SHP77 (cell line): ENCODE data around the gene TTLL1.
A peak's percentile ranks its signal among the peaks of the same experiment; 100 is the strongest.
"Not testable (repeated sequence)": the region's sequence is repeated elsewhere in the genome, so short reads cannot be mapped to it uniquely, and the experiment has no call there.

Experiments
- DNase-seq, 2 experiments: peaks; one replicate each; lab custom pipeline; 2025; lab: John Stamatoyannopoulos, UW

Gene TTLL1

GRCh38 chr22:43066844-43067385, 22.3 kb downstream of the TTLL1 start:
- no peak for DNase-seq

GRCh38 chr22:43066134-43066533, 23.1 kb downstream of the TTLL1 start:
- no peak for DNase-seq

DNA sequence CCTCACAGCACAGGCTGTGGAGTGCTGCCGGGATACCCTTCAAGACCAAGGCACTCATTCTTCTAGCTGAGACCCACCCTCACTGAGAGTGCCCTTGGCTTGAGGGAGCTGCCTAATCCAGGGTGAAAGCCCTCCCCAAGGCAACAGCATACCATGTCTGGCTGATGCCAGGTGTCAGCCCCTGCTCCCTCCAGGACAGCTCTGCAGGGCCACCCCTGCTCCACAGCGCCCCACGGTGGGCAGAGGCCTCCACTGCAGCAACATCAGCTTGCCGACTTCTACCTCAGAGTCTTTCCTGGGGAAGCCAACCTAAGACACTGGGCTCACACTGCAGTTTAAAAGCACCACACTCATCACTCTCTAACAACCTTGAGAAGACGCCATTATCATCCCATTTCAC, 29.0 kb downstream of the TTLL1 start:
- DNase-seq: peak; percentile 18 to 38

- no peak for DNase-seq
Measured at GRCh38 chr22:43057641-43058040, 31.6 kb downstream of the TTLL1 start.

DNA sequence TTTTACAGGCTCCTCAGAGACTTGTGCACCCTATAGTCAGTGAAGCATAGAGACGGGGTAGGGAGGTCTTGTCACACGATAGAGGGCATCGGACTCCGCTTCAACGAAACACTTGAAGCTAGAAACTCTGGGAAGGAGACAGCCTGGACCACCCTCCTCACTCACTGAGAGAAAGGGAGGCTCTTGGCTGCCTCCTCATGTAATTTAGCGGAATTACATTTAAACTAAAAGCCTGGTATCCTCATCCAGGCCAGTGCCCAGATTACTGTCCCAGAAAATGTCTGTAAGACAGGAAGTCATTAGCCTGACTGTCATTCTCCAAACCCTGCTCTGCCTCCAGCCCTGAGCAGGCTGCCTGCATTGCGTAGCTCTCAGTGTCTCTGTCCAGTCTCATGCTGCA, 36.0 kb downstream of the TTLL1 start:
- no peak for DNase-seq

DNA sequence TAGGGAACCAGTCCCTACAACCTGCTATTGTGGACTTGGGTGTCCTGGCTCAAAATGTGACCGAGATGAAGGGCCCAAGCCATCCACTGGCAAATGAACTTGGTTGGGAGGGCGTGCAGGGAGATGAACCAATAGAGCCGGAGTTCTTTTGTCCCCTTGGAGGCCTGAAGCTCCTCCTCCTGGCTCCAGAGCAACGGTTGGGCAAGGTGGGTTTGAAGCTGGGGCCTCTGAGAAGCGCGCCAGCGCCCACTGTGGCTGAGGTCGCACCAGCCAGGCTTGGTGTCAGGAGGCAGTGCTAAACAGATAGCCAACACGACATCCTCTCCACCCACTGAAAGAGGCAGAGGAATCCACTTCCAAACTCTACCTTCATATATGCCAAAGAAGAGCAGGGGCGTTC, 38.2 kb downstream of the TTLL1 start:
- DNase-seq: peak in 1 of 2 experiments; percentile 17

GRCh38 chr22:43047605-43048004, 41.6 kb downstream of the TTLL1 start:
- DNase-seq: no peak

- peak in 1 of 2 experiments; percentile 19 for DNase-seq
Measured at GRCh38 chr22:43044290-43044712, 44.9 kb downstream of the TTLL1 start.

DNA sequence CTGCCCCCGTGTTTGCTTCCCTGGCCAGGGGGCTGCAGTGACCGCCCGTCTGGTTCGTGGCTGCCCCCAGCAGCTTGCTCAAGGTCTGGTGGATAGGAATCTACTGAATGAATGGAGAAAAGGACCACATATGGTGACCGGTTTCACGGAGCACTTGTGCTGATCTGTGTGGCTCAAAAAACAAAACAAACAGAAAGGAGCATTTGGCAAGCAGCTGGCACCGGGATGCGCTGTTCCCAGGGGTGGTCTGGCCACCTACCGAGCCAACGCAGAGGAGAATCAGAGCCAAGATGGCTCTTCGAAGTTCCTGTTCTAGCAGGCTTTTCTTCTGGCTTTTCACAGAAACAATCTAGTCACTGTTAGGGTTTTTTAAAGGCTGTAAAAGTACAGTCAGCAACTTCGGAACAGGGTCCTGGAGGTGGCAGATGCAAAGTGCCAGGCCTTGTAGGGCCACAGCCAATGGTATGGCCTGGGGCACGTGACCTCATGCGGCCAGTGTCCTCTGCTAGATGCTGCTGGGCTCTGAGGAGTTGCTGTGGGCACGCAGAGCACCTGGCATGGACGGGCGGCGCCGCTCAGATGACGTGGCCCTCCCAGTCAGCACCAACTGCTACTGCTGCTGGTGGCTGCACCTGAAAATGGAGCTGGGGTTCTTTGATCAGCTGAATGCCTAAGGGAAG, 47.0 kb downstream of the TTLL1 start:
- peak; percentile 89 to 95 for DNase-seq

GRCh38 chr22:43039800-43040199, 49.4 kb downstream of the TTLL1 start:
- DNase-seq: peak in 1 of 2 experiments; percentile 38

GRCh38 chr22:43038325-43038724, 50.9 kb downstream of the TTLL1 start:
- DNase-seq: no peak

GRCh38 chr22:43036282-43036829, 52.8 kb downstream of the TTLL1 start:
- DNase-seq: peak; percentile 37 to 45

GRCh38 chr22:43035250-43035649, 53.9 kb downstream of the TTLL1 start:
- DNase-seq: no peak

DNA sequence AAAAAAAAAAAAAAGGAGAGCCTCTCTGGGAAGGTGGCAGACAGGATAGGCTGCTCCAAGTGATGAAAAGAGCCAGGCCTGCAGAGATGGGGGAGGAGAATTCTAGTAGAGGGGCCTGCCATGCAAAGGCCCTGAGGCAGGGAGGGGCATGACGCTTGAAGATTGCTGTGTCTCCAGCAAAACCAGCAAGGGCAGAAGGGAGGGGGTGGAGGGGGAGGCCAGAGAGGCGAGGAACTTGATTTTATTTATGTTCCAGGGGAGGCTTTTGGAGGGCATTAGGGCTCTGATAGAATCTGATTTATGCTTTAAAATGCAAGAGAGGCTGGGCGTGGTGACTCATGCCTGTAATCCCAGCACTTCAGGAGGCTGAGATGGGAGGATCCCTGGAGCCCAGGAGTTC, 57.6 kb downstream of the TTLL1 start:
- no peak for DNase-seq

DNA sequence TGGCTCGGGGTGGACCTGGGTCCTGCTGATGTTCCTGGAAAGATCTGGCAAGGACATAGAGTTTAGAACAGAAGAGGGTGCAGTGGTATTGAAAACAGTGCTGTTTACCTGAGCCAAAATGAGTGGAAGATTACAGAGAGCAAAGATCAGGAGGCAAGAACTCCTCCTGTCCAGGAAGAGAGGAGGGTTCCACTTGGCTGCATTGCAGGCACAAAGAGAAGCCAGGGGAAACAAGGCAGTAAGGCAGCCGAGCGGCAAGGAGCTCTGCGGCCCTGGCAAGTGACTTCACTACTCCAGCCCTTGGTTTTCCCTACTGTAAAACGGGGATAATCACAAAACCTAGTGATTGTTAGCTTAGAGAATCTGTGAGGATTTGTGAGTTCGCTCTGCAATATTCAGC, 70.6 kb downstream of the TTLL1 start:
- no peak for DNase-seq

GRCh38 chr22:43017525-43018460, 71.4 kb downstream of the TTLL1 start:
- DNase-seq: no peak

- not testable (repeated sequence) for DNase-seq
Measured at GRCh38 chr22:43016150-43016549, 73.0 kb downstream of the TTLL1 start.

GRCh38 chr22:43015677-43016042, 73.5 kb downstream of the TTLL1 start:
- peak in 1 of 2 experiments; percentile 10 for DNase-seq

DNA sequence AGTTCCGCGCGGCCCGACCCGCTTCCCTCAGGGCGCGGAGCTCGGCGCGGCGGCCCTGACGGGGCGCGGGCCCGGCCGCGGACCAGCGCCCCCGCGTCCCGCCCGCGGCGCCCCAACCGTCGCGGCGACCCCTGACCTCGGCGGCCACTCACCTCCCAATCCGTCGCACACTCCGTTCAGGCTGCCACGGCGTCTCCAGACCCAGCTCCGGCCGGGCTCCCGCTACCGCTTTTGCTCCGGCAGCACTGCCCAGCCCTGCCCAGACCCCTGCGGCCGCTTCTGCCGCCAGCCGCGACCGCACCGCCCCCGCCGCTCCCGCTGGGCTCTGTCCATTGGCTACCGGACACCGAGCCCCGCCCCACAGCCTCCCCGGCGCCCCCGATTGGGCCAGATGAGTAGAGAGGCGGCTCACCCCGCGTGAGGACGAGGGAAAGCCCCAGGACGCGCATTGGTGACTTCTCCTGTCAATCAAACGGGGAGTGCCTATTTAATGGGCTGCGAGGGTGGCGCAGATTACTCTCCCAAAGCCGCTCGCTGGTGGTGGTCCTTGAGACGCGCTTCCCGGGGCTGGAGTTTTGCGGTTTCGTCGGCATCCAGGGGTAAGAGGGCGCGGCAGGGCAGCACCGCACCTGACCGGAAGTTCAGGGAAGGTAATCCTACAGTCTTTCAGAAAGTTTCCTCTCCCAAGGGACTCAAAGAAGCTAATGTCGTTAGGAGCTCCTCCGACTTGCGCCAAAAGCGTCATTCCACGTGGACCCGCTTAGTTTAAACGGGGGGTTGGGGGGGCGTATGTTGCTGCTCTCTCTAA, 74.1 kb downstream of the TTLL1 start, which contains the start of gene PACSIN2:
Gene PACSIN2, minus strand, starts transcription at position 281 of the 808 bp plus-strand sequence. CDS start 103,069 bp downstream, outside the sequence.
- DNase-seq: peak; percentile 96

- no peak for DNase-seq
Measured at GRCh38 chr22:43014316-43014868, 74.8 kb downstream of the TTLL1 start.
